Parathyroid adenoma (tissue), 2 donors: ENCODE measurements around the gene CNTN4.

Source experiments
- H2AFZ ChIP-seq: fragments of 300-600 bp; sonication (generic); one replicate; pipeline ENCODE4 v1.7.0; 2017; ENCODE audit warnings: antibody characterized with exemption, mild to moderate bottlenecking
- H3K27ac ChIP-seq: fragments of 300-600 bp; sonication (generic); one replicate; pipeline ENCODE4 v1.7.0; 2017
- H3K27me3 ChIP-seq: fragments of 300-600 bp; sonication (generic); one replicate; pipeline ENCODE4 v1.7.0; 2017; ENCODE audit warnings: low read length; ENCODE audit not compliant: control insufficient read depth, insufficient read depth
- H3K36me3 ChIP-seq: fragments of 300-600 bp; sonication (generic); one replicate; pipeline ENCODE4 v1.7.0; 2017; ENCODE audit warnings: low read length; ENCODE audit not compliant: control insufficient read depth, insufficient read depth
- H3K4me1 ChIP-seq: fragments of 300-600 bp; sonication (generic); one replicate; pipeline ENCODE4 v1.7.0; 2017; ENCODE audit warnings: control low read depth
- H3K4me2 ChIP-seq: fragments of 300-600 bp; sonication (generic); one replicate; pipeline ENCODE4 v1.7.0; 2017; ENCODE audit warnings: low read length
- H3K4me3 ChIP-seq: fragments of 300-600 bp; sonication (generic); one replicate; pipeline ENCODE4 v1.7.0; 2017; ENCODE audit warnings: low read depth, low read length
- H3K79me2 ChIP-seq: fragments of 300-600 bp; sonication (generic); one replicate; pipeline ENCODE4 v1.7.0; 2017; ENCODE audit warnings: control low read depth
- H3K9ac ChIP-seq: fragments of 300-600 bp; sonication (generic); one replicate; pipeline ENCODE4 v1.7.0; 2017; ENCODE audit warnings: mild to moderate bottlenecking
- H3K9me3 ChIP-seq: fragments of 300-600 bp; sonication (generic); one replicate; pipeline ENCODE4 v1.7.0; 2017; ENCODE audit warnings: low read length; ENCODE audit not compliant: control insufficient read depth
- TF ChIP-seq, protein P1 (sequence below): fragments of 300-600 bp; sonication (generic); IDR thresholded peaks from one replicate; pipeline ENCODE4 v1.7.0; 2017; ENCODE audit warnings: antibody characterized with exemption, mild to moderate bottlenecking
- donor health status: primary hyperparathyroidism.

Gene CNTN4

DNA sequence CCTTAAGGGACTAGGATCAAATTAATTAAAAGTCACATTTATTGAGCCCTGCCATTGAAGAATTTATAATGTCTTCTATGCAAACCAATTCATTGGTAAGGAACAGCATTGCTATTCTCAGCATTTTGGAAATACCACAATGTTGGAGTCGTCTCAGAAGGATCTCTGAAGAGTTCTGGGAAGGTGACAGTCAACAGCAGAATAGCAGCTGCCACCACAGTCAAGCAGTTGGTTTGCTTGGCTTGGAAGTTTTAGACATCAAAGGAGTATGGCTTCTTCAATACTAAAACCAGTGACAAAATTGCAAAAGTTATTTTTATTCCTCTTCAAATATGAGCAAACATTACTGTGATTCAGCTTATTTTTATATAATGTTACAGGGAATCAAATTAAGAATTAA, 167.9 kb downstream of the CNTN4 start:
- Histone ChIP-seq H3K27ac (no peak overlapping the region), H3K4me1 (no peaks in the 10 kb centered on the region), H2AFZ (no peak overlapping the region), H3K9ac (no peak overlapping the region), H3K36me3 (no peaks in the 10 kb centered on the region), H3K4me3 (no peak overlapping the region), H3K79me2 (no peaks in the 10 kb centered on the region), H3K27me3 (no peaks in the 10 kb centered on the region), H3K9me3 (no peaks in the 10 kb centered on the region), H3K4me2 (no peak overlapping the region)
- TF ChIP-seq, protein P1, sequence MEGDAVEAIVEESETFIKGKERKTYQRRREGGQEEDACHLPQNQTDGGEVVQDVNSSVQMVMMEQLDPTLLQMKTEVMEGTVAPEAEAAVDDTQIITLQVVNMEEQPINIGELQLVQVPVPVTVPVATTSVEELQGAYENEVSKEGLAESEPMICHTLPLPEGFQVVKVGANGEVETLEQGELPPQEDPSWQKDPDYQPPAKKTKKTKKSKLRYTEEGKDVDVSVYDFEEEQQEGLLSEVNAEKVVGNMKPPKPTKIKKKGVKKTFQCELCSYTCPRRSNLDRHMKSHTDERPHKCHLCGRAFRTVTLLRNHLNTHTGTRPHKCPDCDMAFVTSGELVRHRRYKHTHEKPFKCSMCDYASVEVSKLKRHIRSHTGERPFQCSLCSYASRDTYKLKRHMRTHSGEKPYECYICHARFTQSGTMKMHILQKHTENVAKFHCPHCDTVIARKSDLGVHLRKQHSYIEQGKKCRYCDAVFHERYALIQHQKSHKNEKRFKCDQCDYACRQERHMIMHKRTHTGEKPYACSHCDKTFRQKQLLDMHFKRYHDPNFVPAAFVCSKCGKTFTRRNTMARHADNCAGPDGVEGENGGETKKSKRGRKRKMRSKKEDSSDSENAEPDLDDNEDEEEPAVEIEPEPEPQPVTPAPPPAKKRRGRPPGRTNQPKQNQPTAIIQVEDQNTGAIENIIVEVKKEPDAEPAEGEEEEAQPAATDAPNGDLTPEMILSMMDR, result no peak

DNA sequence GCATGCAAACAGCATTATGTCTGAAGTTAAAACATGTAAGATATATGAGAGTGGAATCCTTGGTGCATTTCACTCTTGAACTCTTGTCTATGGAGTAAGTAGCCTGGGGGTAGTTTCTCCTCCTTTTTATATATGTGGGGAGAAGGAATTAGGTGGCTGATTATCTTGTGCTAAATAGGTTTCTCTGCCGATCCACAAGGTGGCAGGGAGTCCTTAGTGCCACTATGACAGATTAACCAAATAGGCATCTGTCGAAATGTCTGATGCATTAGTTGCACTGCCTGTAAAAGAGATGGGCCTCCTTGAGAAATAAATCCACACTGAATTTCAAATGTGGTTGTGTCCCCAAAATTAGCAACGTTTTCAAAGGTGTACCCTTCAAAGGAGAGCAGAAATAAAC, 170.1 kb downstream of the CNTN4 start:
- TF ChIP-seq, protein P1, result peak; percentile 47
- no peaks in the 10 kb centered on the region for H3K27me3 ChIP-seq
- H3K4me3 ChIP-seq, result no peak overlapping the region
- no peaks in the 10 kb centered on the region for H3K4me1 ChIP-seq
- no peak overlapping the region for H3K9ac ChIP-seq
- H2AFZ ChIP-seq, result no peak overlapping the region
- H3K27ac ChIP-seq, result no peak overlapping the region
- no peaks in the 10 kb centered on the region for H3K79me2 ChIP-seq
- no peaks in the 10 kb centered on the region for H3K36me3 ChIP-seq
- H3K9me3 ChIP-seq, result no peaks in the 10 kb centered on the region
- H3K4me2 ChIP-seq, result no peak overlapping the region

DNA sequence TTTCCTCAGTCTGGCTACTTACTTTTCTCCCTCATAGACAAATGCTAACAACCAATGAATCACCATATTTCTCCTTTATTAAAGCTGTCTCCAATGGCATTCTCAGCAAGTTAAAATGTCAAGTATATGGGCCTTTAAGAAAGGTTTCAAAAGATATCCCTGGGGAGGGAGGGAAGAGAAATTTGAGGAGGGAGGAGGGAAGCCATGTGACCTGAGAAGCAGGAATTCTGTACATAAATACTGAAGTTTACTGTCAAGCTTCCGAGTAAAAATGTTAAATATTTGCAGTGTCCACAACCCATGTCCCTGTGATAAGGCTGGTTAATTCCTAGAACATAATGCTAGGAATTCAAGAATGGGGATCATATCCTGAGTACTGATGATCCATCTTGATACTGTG, 175.9 kb downstream of the CNTN4 start:
- no peak overlapping the region for H3K9ac ChIP-seq
- no peaks in the 10 kb centered on the region for H3K27me3 ChIP-seq
- H3K9me3 ChIP-seq, result no peaks in the 10 kb centered on the region
- no peaks in the 10 kb centered on the region for H3K79me2 ChIP-seq
- H3K27ac ChIP-seq, result no peak overlapping the region
- no peak overlapping the region for H3K4me3 ChIP-seq
- TF ChIP-seq, protein P1, result no peak
- no peak overlapping the region for H2AFZ ChIP-seq
- H3K36me3 ChIP-seq, result no peaks in the 10 kb centered on the region
- no peak overlapping the region for H3K4me2 ChIP-seq
- H3K4me1 ChIP-seq, result peaks cover 9% of the 10 kb centered on the region

DNA sequence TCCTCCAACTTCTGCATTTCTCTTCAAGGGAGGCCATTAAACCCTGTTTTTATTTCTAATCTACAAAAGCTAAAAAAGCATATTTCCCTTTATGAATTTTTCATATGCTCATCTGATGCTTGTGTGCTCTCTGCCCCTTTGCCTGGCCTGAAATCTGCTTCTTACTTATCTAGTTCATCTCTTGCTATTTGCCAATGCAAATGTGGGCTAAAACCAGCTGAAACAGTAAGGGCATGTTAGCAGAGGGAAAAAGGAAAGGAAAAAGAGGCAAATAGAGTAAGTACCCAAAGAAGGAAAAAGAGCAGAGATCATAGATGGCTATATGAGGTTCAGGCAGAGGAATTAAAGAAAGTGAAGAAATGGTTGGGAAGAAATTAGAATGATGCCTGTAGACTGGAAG, 185.2 kb downstream of the CNTN4 start:
- Histone ChIP-seq H2AFZ (no peak overlapping the region), H3K36me3 (no peaks in the 10 kb centered on the region), H3K27ac (no peak overlapping the region), H3K4me1 (peaks cover 3% of the 10 kb centered on the region), H3K9me3 (no peaks in the 10 kb centered on the region), H3K79me2 (no peaks in the 10 kb centered on the region), H3K4me2 (no peak overlapping the region), H3K4me3 (no peak overlapping the region), H3K27me3 (no peaks in the 10 kb centered on the region), H3K9ac (no peak overlapping the region)
- TF ChIP-seq, protein P1, result no peak

DNA sequence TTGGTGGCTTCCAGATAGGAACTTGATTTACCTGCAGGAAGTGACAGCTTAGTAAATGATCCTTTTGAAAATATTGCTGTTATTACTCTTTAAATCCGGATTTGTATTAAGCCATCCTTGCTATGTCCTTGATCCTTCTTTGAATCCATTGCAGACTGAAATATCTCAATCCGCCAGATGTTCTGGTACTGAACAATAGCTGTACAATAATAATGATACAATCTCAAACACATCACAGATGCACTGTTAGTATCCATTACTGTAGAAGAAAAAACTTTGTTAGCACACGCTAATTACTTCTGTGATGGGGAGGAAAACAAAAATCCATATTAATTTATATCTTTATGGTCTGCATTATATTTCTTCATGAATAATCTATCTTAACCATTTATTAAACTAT, 202.3 kb downstream of the CNTN4 start:
- Histone ChIP-seq H3K9ac (no peak overlapping the region), H3K79me2 (peaks cover under 1% of the 10 kb centered on the region), H3K9me3 (no peaks in the 10 kb centered on the region), H3K27me3 (no peaks in the 10 kb centered on the region), H3K36me3 (no peaks in the 10 kb centered on the region), H3K4me2 (no peak overlapping the region), H3K4me3 (no peak overlapping the region), H3K4me1 (no peaks in the 10 kb centered on the region), H2AFZ (no peak overlapping the region), H3K27ac (no peak overlapping the region)
- TF ChIP-seq, protein P1, result no peak
